HG02884 (cell line): ENCODE data around the gene TCAIM.

Source experiments
- ATAC-seq: cut with Tn5 transposase; IDR thresholded peaks from one replicate; pipeline ENCODE4 v1.9.1; 2021; ENCODE audit warnings: mild to moderate bottlenecking, moderate library complexity; ENCODE audit not compliant: unreplicated experiment

The TCAIM gene

GRCh38 chr3:44444437-44444836 lies 105.9 kb downstream of the TCAIM start:
- no peak for ATAC-seq

- ATAC-seq = no peak
Observed at GRCh38 chr3:44444896-44445691, 106.5 kb downstream of the TCAIM start.

GRCh38 chr3:44445786-44446185 lies 107.2 kb downstream of the TCAIM start:
- ATAC-seq = no peak

GRCh38 chr3:44446929-44447328 lies 108.4 kb downstream of the TCAIM start:
- no peak for ATAC-seq

GRCh38 chr3:44451441-44451840 lies 112.9 kb downstream of the TCAIM start:
- no peak for ATAC-seq

- ATAC-seq = no peak
Observed at GRCh38 chr3:44454258-44454657, 115.7 kb downstream of the TCAIM start.

- no peak for ATAC-seq
Observed at GRCh38 chr3:44455318-44455717, 116.8 kb downstream of the TCAIM start.
